OCI-LY3 (cell line): ENCODE measurements around the gene TRIM46.

ENCODE experiments used
- H2AFZ ChIP-seq: fragments of 200-600, 300-600 bp; shearing (Covaris generic); 2 replicates; pipeline ENCODE4 v1.6.0; 2014; ENCODE audit warnings: antibody characterized with exemption, low read depth, low read length
- H3K27ac ChIP-seq: fragments of 200-600, 300-600 bp; sonication (generic); 2 replicates; pipeline ENCODE4 v1.5.1; 2014; ENCODE audit warnings: mild to moderate bottlenecking, low read length, moderate library complexity, mixed read lengths
- H3K27me3 ChIP-seq: fragments of 200-600, 300-600 bp; sonication (generic); 2 replicates; pipeline ENCODE4 v1.6.1; 2014; ENCODE audit warnings: low read depth, low read length, mixed read lengths
- H3K36me3 ChIP-seq: fragments of 200-600, 300-600 bp; sonication (generic); replicated peaks from 2 replicates; pipeline ENCODE3; 2014; ENCODE audit warnings: low read depth, low read length, mixed read lengths
- H3K4me1 ChIP-seq: fragments of 300-600, 200-600 bp; sonication (generic); 2 replicates; pipeline ENCODE4 v1.6.1; 2014; ENCODE audit warnings: low read length, mixed read lengths
- H3K4me2 ChIP-seq: fragments of 200-600, 300-600 bp; sonication (generic); 2 replicates; pipeline ENCODE4 v1.6.1; 2014; ENCODE audit warnings: low read length, mixed read lengths
- H3K4me3 ChIP-seq: fragments of 300-600, 200-600 bp; sonication (generic); 2 replicates; pipeline ENCODE4 v1.5.1; 2014; ENCODE audit warnings: antibody characterized with exemption, mild to moderate bottlenecking, low read length, moderate library complexity
- H3K79me2 ChIP-seq: fragments of 300-600, 200-600 bp; shearing (Covaris generic); 2 replicates; pipeline ENCODE4 v1.6.1; 2014; ENCODE audit warnings: mild to moderate bottlenecking, low read length, mixed read lengths
- H3K9ac ChIP-seq: fragments of 300-600, 200-600 bp; shearing (Covaris generic); 2 replicates; pipeline ENCODE4 v1.6.0; 2014; ENCODE audit warnings: mild to moderate bottlenecking, low read length, moderate library complexity
- H3K9me3 ChIP-seq: fragments of 200-600, 300-600 bp; shearing (Covaris generic); 2 replicates; pipeline ENCODE4 v1.6.1; 2014; ENCODE audit warnings: low read length, mixed read lengths; ENCODE audit not compliant: insufficient read depth
- H4K20me1 ChIP-seq: fragments of 200-600, 300-600 bp; sonication (generic); 2 replicates; pipeline ENCODE4 v1.6.1; 2016; ENCODE audit warnings: low read length, mixed read lengths; ENCODE audit not compliant: insufficient read depth
- CTCF ChIP-seq: fragments of 200-600, 300-600 bp; sonication (generic); IDR thresholded peaks from 2 replicates; pipeline ENCODE4 v1.5.1; 2014; ENCODE audit warnings: antibody characterized with exemption, low read length, low read depth
- EZH2phosphoT487 ChIP-seq: fragments of 200-600 bp; shearing (Covaris generic); IDR thresholded peaks from 2 replicates; pipeline ENCODE4 v1.6.1; 2018; ENCODE audit warnings: antibody characterized with exemption, mixed run types, low read depth

TRIM46 gene

GRCh38 chr1:155197901-155198546 is 24.4 kb downstream of the TRIM46 start:
- H3K9ac ChIP-seq = no peak overlapping the region
- peaks cover 17% of the 10 kb centered on the region for H3K4me1 ChIP-seq
- no peaks in the 10 kb centered on the region for H3K79me2 ChIP-seq
- no peaks in the 10 kb centered on the region for H3K27me3 ChIP-seq
- H3K27ac ChIP-seq = no peak overlapping the region
- no peaks in the 10 kb centered on the region for H3K9me3 ChIP-seq
- H2AFZ ChIP-seq = no peak overlapping the region
- no peak overlapping the region for H3K4me3 ChIP-seq
- no peaks in the 10 kb centered on the region for H3K36me3 ChIP-seq
- no peak for TF ChIP-seq EZH2phosphoT487
- no peak for TF ChIP-seq CTCF
- no peak overlapping the region for H3K4me2 ChIP-seq
- H4K20me1 ChIP-seq = no peaks in the 10 kb centered on the region

- Histone ChIP-seq H3K4me2 (no peak overlapping the region), H3K4me1 (peaks cover 15% of the 10 kb centered on the region), H3K36me3 (no peaks in the 10 kb centered on the region), H3K9me3 (no peaks in the 10 kb centered on the region), H3K4me3 (no peak overlapping the region), H4K20me1 (no peaks in the 10 kb centered on the region), H3K9ac (no peak overlapping the region), H2AFZ (no peak overlapping the region), H3K79me2 (no peaks in the 10 kb centered on the region), H3K27me3 (no peaks in the 10 kb centered on the region), H3K27ac (no peak overlapping the region)
- no peak for TF ChIP-seq EZH2phosphoT487
- no peak for TF ChIP-seq CTCF
Observed at GRCh38 chr1:155198547-155198906, 24.9 kb downstream of the TRIM46 start.

- Histone ChIP-seq H4K20me1 (no peaks in the 10 kb centered on the region), H3K79me2 (no peaks in the 10 kb centered on the region), H3K4me2 (no peak overlapping the region), H3K9ac (no peak overlapping the region), H3K36me3 (no peaks in the 10 kb centered on the region), H3K9me3 (no peaks in the 10 kb centered on the region), H3K27me3 (no peaks in the 10 kb centered on the region), H3K4me1 (peaks cover 6% of the 10 kb centered on the region), H2AFZ (no peak overlapping the region), H3K27ac (no peak overlapping the region), H3K4me3 (no peak overlapping the region)
- TF ChIP-seq EZH2phosphoT487 (no peak), CTCF (no peak)
Observed at GRCh38 chr1:155199792-155200191, 26.1 kb downstream of the TRIM46 start.

- Histone ChIP-seq H3K27ac (no peak overlapping the region), H3K4me3 (no peak overlapping the region), H3K27me3 (no peaks in the 10 kb centered on the region), H3K9ac (no peak overlapping the region), H3K36me3 (no peaks in the 10 kb centered on the region), H2AFZ (no peak overlapping the region), H3K9me3 (no peaks in the 10 kb centered on the region), H3K4me2 (no peak overlapping the region), H4K20me1 (no peaks in the 10 kb centered on the region), H3K79me2 (no peaks in the 10 kb centered on the region), H3K4me1 (no peaks in the 10 kb centered on the region)
- TF ChIP-seq EZH2phosphoT487 (no peak), CTCF (no peak)
Observed at GRCh38 chr1:155200920-155201319, 27.3 kb downstream of the TRIM46 start.
